ENCODE results near the gene OR52N5.

OR52N5 gene

GRCh38 chr11:5783255-5783654 lies at the start of gene OR52N5:
Gene OR52N5 (minus strand): TSS chr11:5783355. CDS start chr11:5778634, 4,721 bp downstream.
- no peak for DNase-seq

GRCh38 chr11:5831196-5831829 lies 48.2 kb upstream of the OR52N5 start:
- no peak for DNase-seq

- no peak for DNase-seq
Measured at GRCh38 chr11:5818245-5818886, 35.2 kb upstream of the OR52N5 start.

GRCh38 chr11:5815534-5815933 lies 32.4 kb upstream of the OR52N5 start:
- DNase-seq, result no peak

- DNase-seq, result no peak
Measured at GRCh38 chr11:5809905-5810795, 27.0 kb upstream of the OR52N5 start.

- DNase-seq, result no peak
Measured at GRCh38 chr11:5809122-5809519, 26.0 kb upstream of the OR52N5 start.

GRCh38 chr11:5808500-5809121 lies 25.5 kb upstream of the OR52N5 start, which contains the start of gene OR52N2:
Gene OR52N2 (plus strand): TSS chr11:5808924. CDS start chr11:5820336, 11,412 bp downstream.
- peak; percentile 31 for DNase-seq

GRCh38 chr11:5807580-5807979 lies 24.4 kb upstream of the OR52N5 start:
- DNase-seq, result no peak

- DNase-seq, result no peak
Measured at GRCh38 chr11:5803982-5804381, 20.8 kb upstream of the OR52N5 start.

GRCh38 chr11:5796541-5796940 lies 13.4 kb upstream of the OR52N5 start:
- no peak for DNase-seq

GRCh38 chr11:5791165-5791564 lies 8.0 kb upstream of the OR52N5 start, which contains the start of gene OR52N1:
Gene OR52N1 (minus strand): TSS chr11:5791265. CDS start chr11:5788816, 2,449 bp downstream.
- no peak for DNase-seq

- no peak for DNase-seq
Measured at GRCh38 chr11:5767056-5767455, 16.1 kb downstream of the OR52N5 start.

GRCh38 chr11:5753943-5754342 lies 29.2 kb downstream of the OR52N5 start, which contains the start of gene OR52N4:
Gene OR52N4 (plus strand): TSS chr11:5754243. CDS start chr11:5754741, 498 bp downstream.
- DNase-seq, result no peak

- no peak for DNase-seq
Measured at GRCh38 chr11:5749836-5750235, 33.3 kb downstream of the OR52N5 start.

GRCh38 chr11:5746614-5747013 lies 36.5 kb downstream of the OR52N5 start:
- no peak for DNase-seq

GRCh38 chr11:5738431-5738830 lies 44.7 kb downstream of the OR52N5 start:
- no peak for DNase-seq

- no peak for DNase-seq
Measured at GRCh38 chr11:5737670-5738392, 45.3 kb downstream of the OR52N5 start.

- DNase-seq, result no peak
Measured at GRCh38 chr11:5737091-5737490, 46.1 kb downstream of the OR52N5 start.

- no peak for DNase-seq
Measured at GRCh38 chr11:5736396-5736795, 46.8 kb downstream of the OR52N5 start, which contains the start of gene OR56B1. Gene OR56B1 (plus strand): TSS chr11:5736448. CDS start chr11:5736517, 69 bp downstream.

- no peak for DNase-seq
Measured at GRCh38 chr11:5727691-5728090, 55.5 kb downstream of the OR52N5 start.

- no peak for DNase-seq
Measured at GRCh38 chr11:5726351-5726750, 56.8 kb downstream of the OR52N5 start.

Measured in NCI-H1694 treated with DMSO at 0.1 percent for 48 hours (cell line).